ENCODE results near the gene EPG5.

DNA sequence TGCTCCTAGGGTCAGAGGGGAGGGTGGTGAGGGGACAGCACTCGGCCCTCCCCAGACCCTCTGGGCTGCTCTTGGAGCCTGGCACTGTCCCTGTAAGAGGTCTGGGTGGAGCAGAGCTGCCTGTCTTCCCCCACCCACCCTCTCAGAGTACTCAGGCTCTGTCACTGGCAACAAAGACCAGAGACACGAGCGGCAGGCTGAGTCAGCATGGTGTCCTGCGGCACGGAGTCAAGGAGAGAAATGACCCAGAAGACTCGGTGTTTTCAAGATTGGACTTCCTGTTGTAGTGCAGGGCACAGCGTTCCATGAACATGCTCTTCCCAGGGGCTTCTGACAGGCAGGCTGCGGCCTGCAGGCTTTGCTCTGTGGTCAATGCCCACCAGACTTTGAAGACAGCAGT, 121.7 kb downstream of the EPG5 start:
- TF ChIP-seq, protein P1, sequence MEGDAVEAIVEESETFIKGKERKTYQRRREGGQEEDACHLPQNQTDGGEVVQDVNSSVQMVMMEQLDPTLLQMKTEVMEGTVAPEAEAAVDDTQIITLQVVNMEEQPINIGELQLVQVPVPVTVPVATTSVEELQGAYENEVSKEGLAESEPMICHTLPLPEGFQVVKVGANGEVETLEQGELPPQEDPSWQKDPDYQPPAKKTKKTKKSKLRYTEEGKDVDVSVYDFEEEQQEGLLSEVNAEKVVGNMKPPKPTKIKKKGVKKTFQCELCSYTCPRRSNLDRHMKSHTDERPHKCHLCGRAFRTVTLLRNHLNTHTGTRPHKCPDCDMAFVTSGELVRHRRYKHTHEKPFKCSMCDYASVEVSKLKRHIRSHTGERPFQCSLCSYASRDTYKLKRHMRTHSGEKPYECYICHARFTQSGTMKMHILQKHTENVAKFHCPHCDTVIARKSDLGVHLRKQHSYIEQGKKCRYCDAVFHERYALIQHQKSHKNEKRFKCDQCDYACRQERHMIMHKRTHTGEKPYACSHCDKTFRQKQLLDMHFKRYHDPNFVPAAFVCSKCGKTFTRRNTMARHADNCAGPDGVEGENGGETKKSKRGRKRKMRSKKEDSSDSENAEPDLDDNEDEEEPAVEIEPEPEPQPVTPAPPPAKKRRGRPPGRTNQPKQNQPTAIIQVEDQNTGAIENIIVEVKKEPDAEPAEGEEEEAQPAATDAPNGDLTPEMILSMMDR (IDR thresholded peaks at IDR 0.05) = no peak
- TF ChIP-seq POLR2AphosphoS5 (IDR thresholded peaks at IDR 0.05) = no peak

All from upper lobe of left lung (tissue), 4 donors.